KMS-11 (cell line): ENCODE data around the gene AUTS2.
A peak's percentile ranks its signal among the peaks of the same experiment; 100 is the strongest.

Experiments used
- H2AFZ ChIP-seq: fragments of 200-600 bp; sonication (generic); 2 replicates; pipeline ENCODE4 v1.6.1; 2016; ENCODE audit warnings: antibody characterized with exemption, mixed run types, low read depth
- H3K27ac ChIP-seq: fragments of 200-600 bp; sonication (generic); 2 replicates; pipeline ENCODE4 v1.6.1; 2016; ENCODE audit warnings: mild to moderate bottlenecking, mixed run types
- H3K27me3 ChIP-seq: fragments of 200-600 bp; sonication (generic); 2 replicates; pipeline ENCODE4 v1.6.1; 2017; ENCODE audit warnings: mild to moderate bottlenecking, low read depth, mixed run types, moderate library complexity; ENCODE audit not compliant: insufficient read depth
- H3K36me3 ChIP-seq: fragments of 200-600 bp; sonication (generic); 2 replicates; pipeline ENCODE4 v1.6.1; 2017; ENCODE audit warnings: mild to moderate bottlenecking, mixed run types; ENCODE audit not compliant: insufficient read depth
- H3K4me1 ChIP-seq: fragments of 200-600 bp; sonication (generic); 2 replicates; pipeline ENCODE4 v1.6.1; 2016; ENCODE audit warnings: mild to moderate bottlenecking, low read depth, mixed run types; ENCODE audit not compliant: poor library complexity, severe bottlenecking
- H3K4me2 ChIP-seq: fragments of 200-600 bp; sonication (generic); 2 replicates; pipeline ENCODE4 v1.7.0; 2016; ENCODE audit warnings: mild to moderate bottlenecking, mixed run types
- H3K4me3 ChIP-seq: fragments of 200-600 bp; sonication (generic); IDR thresholded peaks from 2 replicates; pipeline ENCODE4 v1.6.1; 2017; ENCODE audit warnings: low read depth, low read length, mixed read lengths; ENCODE audit not compliant: insufficient read depth
- H3K79me2 ChIP-seq: fragments of 200-600 bp; sonication (generic); 2 replicates; pipeline ENCODE4 v1.6.1; 2016; ENCODE audit warnings: low read depth, mixed run types; ENCODE audit not compliant: insufficient read depth
- H3K9ac ChIP-seq: fragments of 200-600 bp; sonication (generic); 2 replicates; pipeline ENCODE4 v1.6.1; 2016; ENCODE audit warnings: mild to moderate bottlenecking, mixed run types
- H4K20me1 ChIP-seq: fragments of 200-600 bp; sonication (generic); 2 replicates; pipeline ENCODE4 v1.6.1; 2016; ENCODE audit warnings: mild to moderate bottlenecking, mixed run types; ENCODE audit not compliant: insufficient read depth
- CTCF ChIP-seq: fragments of 200-600 bp; sonication (generic); conservative IDR thresholded peaks from 2 replicates; pipeline ENCODE4 v1.6.1; 2017; ENCODE audit warnings: low read depth, mild to moderate bottlenecking, antibody characterized with exemption, low read length, moderate library complexity, mixed read lengths

The AUTS2 gene

GRCh38 chr7:69597278-69598076 is 798 bp upstream of the AUTS2 start:
- H3K27me3 ChIP-seq = no peaks in the 10 kb centered on the region
- peaks cover 21% of the 10 kb centered on the region for H3K4me1 ChIP-seq
- H3K4me3 ChIP-seq = no peak overlapping the region
- H2AFZ ChIP-seq = peak overlapping the region; percentile 96
- no peak overlapping the region for H3K27ac ChIP-seq
- H3K4me2 ChIP-seq = peak overlapping the region; percentile 81
- H4K20me1 ChIP-seq = no peaks in the 10 kb centered on the region
- peak overlapping the region; percentile 70 for H3K9ac ChIP-seq
- no peaks in the 10 kb centered on the region; the same call in 1 of the 2 replicates for H3K79me2 ChIP-seq
- H3K36me3 ChIP-seq = no peaks in the 10 kb centered on the region
- no peak for TF ChIP-seq CTCF

GRCh38 chr7:69598487-69599285 is 411 bp downstream of the AUTS2 start:
- H3K36me3 ChIP-seq = no peaks in the 10 kb centered on the region
- H3K4me3 ChIP-seq = no peak overlapping the region
- no peaks in the 10 kb centered on the region for H3K27me3 ChIP-seq
- no peak for TF ChIP-seq CTCF
- H2AFZ ChIP-seq = peak overlapping the region; percentile 92
- H4K20me1 ChIP-seq = no peaks in the 10 kb centered on the region
- peaks cover 33% of the 10 kb centered on the region for H3K4me1 ChIP-seq
- H3K9ac ChIP-seq = peak overlapping the region; percentile 57; the same call in 1 of the 2 replicates
- peak overlapping the region; percentile 80 for H3K4me2 ChIP-seq
- no peak overlapping the region for H3K27ac ChIP-seq
- no peaks in the 10 kb centered on the region; the same call in 1 of the 2 replicates for H3K79me2 ChIP-seq

- H3K4me2 ChIP-seq = peak overlapping the region; percentile 80
- no peaks in the 10 kb centered on the region for H4K20me1 ChIP-seq
- H2AFZ ChIP-seq = peak overlapping the region; percentile 92
- no peaks in the 10 kb centered on the region for H3K27me3 ChIP-seq
- H3K79me2 ChIP-seq = no peaks in the 10 kb centered on the region; the same call in 1 of the 2 replicates
- no peak overlapping the region for H3K27ac ChIP-seq
- no peak for TF ChIP-seq CTCF
- H3K4me1 ChIP-seq = peaks cover 40% of the 10 kb centered on the region
- no peak overlapping the region for H3K4me3 ChIP-seq
- H3K36me3 ChIP-seq = no peaks in the 10 kb centered on the region
- H3K9ac ChIP-seq = peak overlapping the region; percentile 57; the same call in 1 of the 2 replicates
Observed at GRCh38 chr7:69599286-69599954, 1.1 kb downstream of the AUTS2 start.

- Histone ChIP-seq H3K9ac (peak overlapping the region; percentile 57; the same call in 1 of the 2 replicates), H3K27me3 (no peaks in the 10 kb centered on the region), H3K27ac (no peak overlapping the region), H4K20me1 (no peaks in the 10 kb centered on the region), H2AFZ (peak overlapping the region; percentile 92), H3K4me1 (peaks cover 41% of the 10 kb centered on the region), H3K36me3 (no peaks in the 10 kb centered on the region), H3K4me3 (no peak overlapping the region), H3K4me2 (peak overlapping the region; percentile 80), H3K79me2 (no peaks in the 10 kb centered on the region; the same call in 1 of the 2 replicates)
- no peak for TF ChIP-seq CTCF
Observed at GRCh38 chr7:69599955-69600709, 1.9 kb downstream of the AUTS2 start.
